Measurements from ENCODE around the gene CCDC12.
A peak's percentile ranks its signal among the peaks of the same experiment; 100 is the strongest.

Gene CCDC12

DNA sequence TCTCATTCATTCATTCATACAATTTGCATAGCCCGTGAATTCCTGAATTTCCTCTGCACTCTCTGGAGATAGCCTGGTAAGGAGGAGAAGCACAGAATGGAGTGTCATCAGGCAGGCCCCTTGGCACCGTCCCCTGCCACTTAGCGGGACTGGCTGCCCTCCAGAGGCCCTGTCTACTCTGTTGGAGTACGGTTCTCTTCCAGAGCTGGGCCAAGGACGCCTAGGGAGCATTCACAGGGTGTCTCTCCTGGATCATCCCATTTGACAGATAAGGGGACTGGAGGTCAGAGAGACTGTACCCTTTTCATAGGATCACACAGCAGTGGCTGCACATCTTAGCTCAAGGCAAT, 51.0 kb downstream of the CCDC12 start:
- Histone ChIP-seq H3F3A (ENCODE audit: insufficient read depth) (peaks cover 34% of the 10 kb centered on the region), H3K4me2 (ENCODE audit: low read depth, low read length, poor library complexity, severe bottlenecking) (no peak overlapping the region), H3K9ac (ENCODE audit: low read length) (0 out of 2 replicates have a peak overlapping the region, but pooled peaks have one; percentile 66), H3K79me2 (ENCODE audit: insufficient read depth, low read length) (peaks cover 27% of the 10 kb centered on the region), H3K4me3 (ENCODE audit: insufficient read depth, low read length, poor library complexity, severe bottlenecking) (no peak overlapping the region), H3K9me2 (replicated peaks; ENCODE audit: insufficient read depth, low read length) (no peaks in the 10 kb centered on the region), H2AFZ (ENCODE audit: low read depth, low read length, severe bottlenecking) (no peak overlapping the region), H3K9me3 (ENCODE audit: insufficient read depth, low read length) (0 out of 2 replicates have a peak, but pooled peaks cover 4% of the 10 kb centered on the region), H3K27ac (ENCODE audit: low read depth, low read length) (peak overlapping the region; percentile 99), H4K20me1 (ENCODE audit: low read depth, low read length) (no peaks in the 10 kb centered on the region), H3K36me3 (ENCODE audit: low read length) (peaks cover 23% of the 10 kb centered on the region), H3K27me3 (ENCODE audit: low read length) (no peaks in the 10 kb centered on the region)
- TF ChIP-seq, protein P1, sequence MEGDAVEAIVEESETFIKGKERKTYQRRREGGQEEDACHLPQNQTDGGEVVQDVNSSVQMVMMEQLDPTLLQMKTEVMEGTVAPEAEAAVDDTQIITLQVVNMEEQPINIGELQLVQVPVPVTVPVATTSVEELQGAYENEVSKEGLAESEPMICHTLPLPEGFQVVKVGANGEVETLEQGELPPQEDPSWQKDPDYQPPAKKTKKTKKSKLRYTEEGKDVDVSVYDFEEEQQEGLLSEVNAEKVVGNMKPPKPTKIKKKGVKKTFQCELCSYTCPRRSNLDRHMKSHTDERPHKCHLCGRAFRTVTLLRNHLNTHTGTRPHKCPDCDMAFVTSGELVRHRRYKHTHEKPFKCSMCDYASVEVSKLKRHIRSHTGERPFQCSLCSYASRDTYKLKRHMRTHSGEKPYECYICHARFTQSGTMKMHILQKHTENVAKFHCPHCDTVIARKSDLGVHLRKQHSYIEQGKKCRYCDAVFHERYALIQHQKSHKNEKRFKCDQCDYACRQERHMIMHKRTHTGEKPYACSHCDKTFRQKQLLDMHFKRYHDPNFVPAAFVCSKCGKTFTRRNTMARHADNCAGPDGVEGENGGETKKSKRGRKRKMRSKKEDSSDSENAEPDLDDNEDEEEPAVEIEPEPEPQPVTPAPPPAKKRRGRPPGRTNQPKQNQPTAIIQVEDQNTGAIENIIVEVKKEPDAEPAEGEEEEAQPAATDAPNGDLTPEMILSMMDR (IDR thresholded peaks at IDR 0.05; ENCODE audit: insufficient read depth, low read length, poor library complexity, severe bottlenecking) = no peak
- no peak for TF ChIP-seq EZH2phosphoT487 (conservative IDR thresholded peaks at IDR 0.05; ENCODE audit: low read length)

DNA sequence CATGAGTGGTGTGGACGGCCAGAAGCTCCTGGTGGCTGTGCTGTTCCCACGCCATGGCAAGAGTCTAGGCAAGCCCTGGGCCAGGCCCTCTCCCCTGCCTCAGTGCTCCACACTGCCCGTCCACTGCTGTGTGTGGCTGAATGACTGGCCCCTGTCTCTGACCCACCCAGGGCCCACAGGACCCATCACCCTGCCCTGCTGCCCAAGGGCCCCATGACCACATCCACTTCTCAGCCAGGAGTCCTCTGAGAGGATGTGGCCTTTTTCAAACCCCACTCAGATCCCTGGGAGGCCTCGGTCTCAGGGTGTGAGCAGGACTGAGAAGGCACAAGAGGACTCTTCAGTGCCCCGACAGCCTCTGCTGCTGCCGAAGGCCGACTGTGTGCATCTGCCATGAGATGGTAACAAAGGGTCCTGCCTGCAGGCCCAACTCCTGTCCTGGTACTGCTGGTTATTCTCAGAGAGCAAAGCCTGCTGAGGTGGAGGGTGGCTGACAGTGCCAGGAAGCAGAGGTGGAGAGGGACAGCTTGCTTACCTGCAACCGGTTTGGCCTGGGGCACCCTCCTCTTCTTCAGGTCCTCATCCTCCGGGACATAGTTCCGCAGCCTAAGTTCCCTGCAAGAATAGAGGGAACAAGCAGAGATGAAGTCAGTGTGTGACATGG, 51.5 kb downstream of the CCDC12 start:
- no peaks in the 10 kb centered on the region for H4K20me1 ChIP-seq (ENCODE audit: low read depth, low read length)
- peak overlapping the region; percentile 99; the same call in 1 of the 2 replicates for H3K27ac ChIP-seq (ENCODE audit: low read depth, low read length)
- H3K4me3 ChIP-seq (ENCODE audit: insufficient read depth, low read length, poor library complexity, severe bottlenecking) = no peak overlapping the region
- H2AFZ ChIP-seq (ENCODE audit: low read depth, low read length, severe bottlenecking) = no peak overlapping the region
- H3K9ac ChIP-seq (ENCODE audit: low read length) = no peak overlapping the region
- H3K27me3 ChIP-seq (ENCODE audit: low read length) = no peaks in the 10 kb centered on the region
- H3K79me2 ChIP-seq (ENCODE audit: insufficient read depth, low read length) = peaks cover 21% of the 10 kb centered on the region; the same call in 1 of the 2 replicates
- no peak for TF ChIP-seq EZH2phosphoT487 (conservative IDR thresholded peaks at IDR 0.05; ENCODE audit: low read length)
- TF ChIP-seq, protein P1 (IDR thresholded peaks at IDR 0.05; ENCODE audit: insufficient read depth, low read length, poor library complexity, severe bottlenecking) = no peak
- peaks cover 28% of the 10 kb centered on the region for H3K36me3 ChIP-seq (ENCODE audit: low read length)
- peaks cover 34% of the 10 kb centered on the region for H3F3A ChIP-seq (ENCODE audit: insufficient read depth)
- H3K4me2 ChIP-seq (ENCODE audit: low read depth, low read length, poor library complexity, severe bottlenecking) = no peak overlapping the region
- 0 out of 2 replicates have a peak, but pooled peaks cover 4% of the 10 kb centered on the region for H3K9me3 ChIP-seq (ENCODE audit: insufficient read depth, low read length)
- no peaks in the 10 kb centered on the region for H3K9me2 ChIP-seq (replicated peaks; ENCODE audit: insufficient read depth, low read length)

DNA sequence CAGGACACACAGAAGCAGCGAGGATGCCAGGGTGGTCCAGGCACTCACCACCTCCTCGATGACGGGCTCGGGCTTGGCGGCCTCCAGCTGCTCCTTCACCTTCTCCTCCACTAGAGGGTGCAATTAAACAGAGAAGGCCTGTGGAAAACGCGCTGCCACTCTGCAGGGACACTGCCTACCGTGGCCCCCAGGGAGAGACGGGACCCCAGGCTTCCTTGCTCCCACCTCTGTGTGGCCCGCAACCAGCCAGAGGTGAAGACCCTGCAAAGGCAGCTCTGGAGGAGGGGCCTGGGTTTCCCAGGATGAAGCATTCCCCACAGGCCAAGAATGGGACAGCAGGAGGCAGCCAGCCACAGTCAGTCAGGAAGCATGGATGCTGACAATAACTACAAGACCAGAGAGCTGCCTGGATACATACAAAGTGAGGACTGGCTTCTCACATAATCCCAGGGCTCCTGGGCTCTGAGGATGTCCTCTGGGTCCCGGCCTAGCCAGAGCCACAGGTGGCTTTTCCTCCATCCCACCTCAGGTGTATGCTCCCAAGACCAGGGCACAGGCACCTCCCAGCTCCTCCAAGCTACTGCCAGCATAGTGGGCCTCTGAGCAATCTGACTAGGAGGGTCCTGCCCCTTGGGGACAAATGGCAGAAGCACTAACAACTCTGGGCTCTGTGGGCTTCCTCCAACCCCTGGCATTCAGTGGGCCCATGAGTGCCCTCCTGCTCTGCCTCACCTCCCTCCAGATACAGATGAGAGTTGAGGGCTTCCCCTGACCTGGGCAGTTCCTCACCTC, 52.8 kb downstream of the CCDC12 start:
- TF ChIP-seq, protein P1 (IDR thresholded peaks at IDR 0.05; ENCODE audit: insufficient read depth, low read length, poor library complexity, severe bottlenecking) = peak; percentile 68
- TF ChIP-seq EZH2phosphoT487 (conservative IDR thresholded peaks at IDR 0.05; ENCODE audit: low read length) = no peak
- Histone ChIP-seq H3K4me2 (ENCODE audit: low read depth, low read length, poor library complexity, severe bottlenecking) (no peak overlapping the region), H3K36me3 (ENCODE audit: low read length) (peaks cover 29% of the 10 kb centered on the region), H3K9me2 (replicated peaks; ENCODE audit: insufficient read depth, low read length) (no peaks in the 10 kb centered on the region), H4K20me1 (ENCODE audit: low read depth, low read length) (no peaks in the 10 kb centered on the region), H3K9ac (ENCODE audit: low read length) (no peak overlapping the region), H3F3A (ENCODE audit: insufficient read depth) (peaks cover 24% of the 10 kb centered on the region), H2AFZ (ENCODE audit: low read depth, low read length, severe bottlenecking) (no peak overlapping the region), H3K4me3 (ENCODE audit: insufficient read depth, low read length, poor library complexity, severe bottlenecking) (no peak overlapping the region), H3K79me2 (ENCODE audit: insufficient read depth, low read length) (peaks cover 21% of the 10 kb centered on the region; the same call in 1 of the 2 replicates), H3K9me3 (ENCODE audit: insufficient read depth, low read length) (0 out of 2 replicates have a peak, but pooled peaks cover 3% of the 10 kb centered on the region), H3K27ac (ENCODE audit: low read depth, low read length) (no peak overlapping the region), H3K27me3 (ENCODE audit: low read length) (no peaks in the 10 kb centered on the region)

Measured in SU-DHL-6 (cell line).